Progenitor cell of endocrine pancreas (in vitro differentiated cells): ENCODE measurements around the gene MPI. TPM values are rescaled to one million over a fixed set of nuclear protein-coding genes. Genes with fewer than 3 reads are reported as not detected.

Source experiments
- DNase-seq: peaks from one replicate; pipeline ENCODE4 v3.0.0; 2021; ENCODE audit warnings: low spot score; ENCODE audit not compliant: unreplicated experiment
- H3K27ac Mint-ChIP-seq: 2 replicates; pipeline ENCODE4 v1.8.0; 2021; ENCODE audit warnings: mild to moderate bottlenecking, moderate library complexity, mixed read lengths
- H3K27me3 Mint-ChIP-seq: 2 replicates; pipeline ENCODE4 v1.8.0; 2021; ENCODE audit warnings: mixed read lengths
- H3K36me3 Mint-ChIP-seq: 2 replicates; pipeline ENCODE4 v1.8.0; 2022; ENCODE audit warnings: mixed read lengths; ENCODE audit not compliant: insufficient read depth
- H3K4me1 Mint-ChIP-seq: 2 replicates; pipeline ENCODE4 v1.8.0; 2021; ENCODE audit warnings: low read depth, mixed read lengths
- H3K4me3 Mint-ChIP-seq: 2 replicates; pipeline ENCODE4 v1.8.0; 2021; ENCODE audit warnings: low read depth, mild to moderate bottlenecking, moderate library complexity, mixed read lengths
- H3K9me3 Mint-ChIP-seq: 2 replicates; pipeline ENCODE4 v1.8.0; 2021; ENCODE audit warnings: low read depth, mixed read lengths
- CTCF ChIP-seq: fragments of 200-600 bp; sonication (generic); IDR thresholded peaks from one replicate; pipeline ENCODE4 v1.5.0; 2021; ENCODE audit warnings: antibody characterized with exemption, mild to moderate bottlenecking; ENCODE audit not compliant: unreplicated experiment
- total RNA-seq: library from RNA; stranded (reverse); gene quantifications from 2 replicates; pipeline ENCODE4 v1.2.1, GENCODE V29; 2021

MPI gene
- total RNA-seq, 1 donor from 2014 or later = 39.6 TPM

GRCh38 chr15:74847432-74847831 is 42.4 kb upstream of the MPI start:
- H3K36me3 Mint-ChIP-seq = peaks cover 8% of the 10 kb centered on the region
- peaks cover 4% of the 10 kb centered on the region for H3K4me1 Mint-ChIP-seq

DNA sequence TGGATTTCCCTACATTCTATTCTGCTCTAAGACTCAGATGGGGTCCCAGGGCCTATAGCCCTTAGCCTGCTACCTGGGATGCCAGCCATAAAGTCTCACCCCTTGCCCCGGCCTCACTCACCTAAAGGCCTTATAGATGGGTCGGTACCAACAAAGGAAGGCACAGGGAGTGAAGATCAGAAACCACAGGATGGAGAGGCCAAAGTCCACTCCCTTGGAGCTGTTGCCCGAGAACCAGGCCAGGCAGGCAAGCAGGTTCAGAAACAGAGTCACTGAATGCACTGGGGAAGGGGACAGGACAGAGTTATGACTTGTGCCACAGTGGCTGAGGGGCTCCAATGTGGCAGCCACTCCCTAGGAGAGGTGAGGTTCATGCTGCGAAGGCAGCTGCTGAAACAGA is 39.4 kb upstream of the MPI start:
- Mint-ChIP-seq H3K36me3 (peaks cover 8% of the 10 kb centered on the region), H3K4me3 (no peak overlapping the region), H3K9me3 (no peaks in the 10 kb centered on the region), H3K27me3 (no peaks in the 10 kb centered on the region), H3K4me1 (no peaks in the 10 kb centered on the region), H3K27ac (no peak overlapping the region)
- DNase-seq = no peak
- no peak for TF ChIP-seq CTCF

More at GRCh38 chr15:74847432-74847831, 42.4 kb upstream of the MPI start:
- Mint-ChIP-seq H3K4me3 (no peak overlapping the region), H3K9me3 (no peaks in the 10 kb centered on the region), H3K27ac (no peak overlapping the region), H3K27me3 (no peaks in the 10 kb centered on the region)
- no peak for DNase-seq
- no peak for TF ChIP-seq CTCF

- no peaks in the 10 kb centered on the region for H3K9me3 Mint-ChIP-seq
- DNase-seq = no peak
- H3K4me1 Mint-ChIP-seq = no peaks in the 10 kb centered on the region
- no peak overlapping the region for H3K27ac Mint-ChIP-seq
- H3K27me3 Mint-ChIP-seq = no peaks in the 10 kb centered on the region
- peaks cover 6% of the 10 kb centered on the region for H3K36me3 Mint-ChIP-seq
- TF ChIP-seq CTCF = no peak
- H3K4me3 Mint-ChIP-seq = no peak overlapping the region
Observed at GRCh38 chr15:74851960-74852359, 37.9 kb upstream of the MPI start.

DNA sequence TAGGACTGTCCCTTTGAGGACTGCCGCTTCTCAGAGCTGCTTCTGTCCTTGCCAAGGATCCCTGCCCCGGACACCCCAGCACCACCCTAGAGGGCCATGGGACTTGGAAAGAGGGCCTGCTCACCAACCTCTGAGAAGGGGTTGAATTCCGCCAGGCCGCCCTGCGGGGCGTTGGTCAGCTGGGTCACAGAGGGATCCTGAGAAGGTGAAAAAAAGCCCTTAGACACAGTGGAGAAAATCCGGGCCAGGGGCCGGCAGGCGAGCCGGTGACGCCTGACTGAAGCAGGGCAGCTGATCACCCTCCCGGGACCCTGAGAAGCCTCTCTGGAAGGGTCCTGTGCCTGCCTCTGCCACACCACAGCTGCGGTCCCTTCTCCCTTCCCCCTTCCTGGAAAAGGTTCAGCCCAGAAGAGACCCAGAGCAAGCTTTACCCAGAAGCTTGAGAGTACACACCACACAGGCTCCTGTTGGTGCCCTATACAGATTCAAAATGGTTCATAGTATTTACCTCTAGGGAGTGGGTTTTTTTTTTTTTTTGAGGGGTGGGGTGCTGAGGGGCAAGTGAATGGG is 35.3 kb upstream of the MPI start:
- DNase-seq = no peak
- TF ChIP-seq CTCF = no peak
- peaks cover 3% of the 10 kb centered on the region for H3K36me3 Mint-ChIP-seq
- no peaks in the 10 kb centered on the region for H3K27me3 Mint-ChIP-seq
- H3K4me3 Mint-ChIP-seq = no peak overlapping the region
- no peaks in the 10 kb centered on the region for H3K9me3 Mint-ChIP-seq
- H3K27ac Mint-ChIP-seq = no peak overlapping the region
- H3K4me1 Mint-ChIP-seq = no peaks in the 10 kb centered on the region

- Mint-ChIP-seq H3K9me3 (no peaks in the 10 kb centered on the region), H3K36me3 (peaks cover 2% of the 10 kb centered on the region), H3K4me3 (no peak overlapping the region), H3K4me1 (no peaks in the 10 kb centered on the region), H3K27ac (no peak overlapping the region), H3K27me3 (no peaks in the 10 kb centered on the region)
- no peak for TF ChIP-seq CTCF
- no peak for DNase-seq
Observed at GRCh38 chr15:74855857-74856256, 34.0 kb upstream of the MPI start.
